IMR-90 (cell line): ENCODE data around the gene PXDC1. TPM values are rescaled to one million over a fixed set of nuclear protein-coding genes. Genes with fewer than 3 reads are reported as not detected.

Experiments used
- ATAC-seq: fragments of 200-7000 bp; cut with Tn5 transposase; 2 replicates; pipeline ENCODE4 v1.9.1; 2020; ENCODE audit warnings: low read depth, mild to moderate bottlenecking, moderate library complexity
- BruUV-seq: library from RNA; stranded (reverse); fragments of 400-500 nt; replicated peaks from 2 replicates; lab custom pipeline; 2021; lab: Mats Ljungman, UMichigan
- CTCF ChIA-PET: fragments of 300-600 bp; formaldehyde crosslinking; extraction: SDS; loops from one replicate; lab custom pipeline; 2021; ENCODE audit warnings: antibody characterized with exemption; lab: Yijun Ruan, JAX
- POLR2A ChIA-PET: fragments of 300-600 bp; sonication (Branson Sonifier 250); formaldehyde crosslinking; loops from one replicate; lab custom pipeline; 2022; ENCODE audit warnings: antibody characterized with exemption; ENCODE audit not compliant: unreplicated experiment; lab: Charles Lee
- DNase-seq: peaks from one replicate; pipeline ENCODE4 v3.0.0; 2013
- H2AFZ ChIP-seq: replicated peaks from 2 replicates; pipeline ENCODE3; 2013; ENCODE audit warnings: low read length, mild to moderate bottlenecking; ENCODE audit not compliant: poor library complexity
- H2AK5ac ChIP-seq: 2 replicates; pipeline ENCODE4 v1.6.1; 2013; ENCODE audit warnings: low read depth, low read length, inconsistent platforms
- H2AK9ac ChIP-seq: replicated peaks from 2 replicates; pipeline ENCODE3; 2013; ENCODE audit warnings: mild to moderate bottlenecking, low read depth, low read length, moderate library complexity; ENCODE audit not compliant: poor library complexity
- H2BK120ac ChIP-seq: 2 replicates; pipeline ENCODE4 v1.6.1; 2013; ENCODE audit warnings: low read depth, low read length, inconsistent platforms
- H2BK15ac ChIP-seq: 3 replicates; pipeline ENCODE4 v1.6.1; 2013; ENCODE audit warnings: low read depth, low read length, inconsistent platforms
- H2BK20ac ChIP-seq: 2 replicates; pipeline ENCODE4 v1.6.1; 2013; ENCODE audit warnings: low read depth, mild to moderate bottlenecking, inconsistent platforms, low read length, moderate library complexity
- H2BK5ac ChIP-seq: 2 replicates; pipeline ENCODE4 v1.6.1; 2013; ENCODE audit warnings: mild to moderate bottlenecking, low read depth, low read length, inconsistent platforms; ENCODE audit not compliant: poor library complexity, severe bottlenecking
- H3K14ac ChIP-seq: replicated peaks from 2 replicates; pipeline ENCODE4 v1.6.1; 2013; ENCODE audit warnings: low read depth, low read length, inconsistent platforms
- H3K18ac ChIP-seq: 2 replicates; pipeline ENCODE4 v1.6.1; 2013; ENCODE audit warnings: low read depth, low read length, control low read depth
- H3K23ac ChIP-seq: 2 replicates; pipeline ENCODE4 v1.6.1; 2013; ENCODE audit warnings: low read depth, low read length, inconsistent platforms
- H3K27ac ChIP-seq: 2 replicates; pipeline ENCODE4 v1.5.1; 2013; ENCODE audit warnings: mild to moderate bottlenecking, control low read depth, low read length; ENCODE audit not compliant: insufficient read depth
- H3K27me3 ChIP-seq: 2 replicates; pipeline ENCODE4 v1.6.1; 2013; ENCODE audit warnings: low read length; ENCODE audit not compliant: control insufficient read depth, insufficient read depth
- H3K36me3 ChIP-seq: 2 replicates; pipeline ENCODE4 v1.6.1; 2013; ENCODE audit warnings: low read length, mixed read lengths; ENCODE audit not compliant: control insufficient read depth, insufficient read depth
- H3K4ac ChIP-seq: 2 replicates; pipeline ENCODE4 v1.6.1; 2013; ENCODE audit warnings: low read depth, low read length, inconsistent platforms
- H3K4me1 ChIP-seq: 2 replicates; pipeline ENCODE4 v1.6.1; 2013; ENCODE audit warnings: low read length, mixed read lengths; ENCODE audit not compliant: control insufficient read depth, insufficient read depth
- H3K4me2 ChIP-seq: 2 replicates; pipeline ENCODE4 v1.6.1; 2013; ENCODE audit warnings: low read depth, mild to moderate bottlenecking, control low read depth, low read length, moderate library complexity
- H3K4me3 ChIP-seq: 2 replicates; pipeline ENCODE4 v1.5.1; 2013; ENCODE audit warnings: low read depth, mild to moderate bottlenecking, control low read depth, low read length, moderate library complexity; ENCODE audit not compliant: insufficient read depth
- H3K56ac ChIP-seq: 2 replicates; pipeline ENCODE4 v1.6.1; 2013; ENCODE audit warnings: low read length, inconsistent platforms; ENCODE audit not compliant: insufficient read depth; ENCODE audit errors: extremely low read depth
- H3K79me1 ChIP-seq, 2 experiments: 2 replicates each; pipeline ENCODE4 v1.6.1; 2013; ENCODE audit warnings: low read length in 2 of 2, inconsistent platforms in 1 of 2, low read depth in 1 of 2
- H3K9ac ChIP-seq: 2 replicates; pipeline ENCODE4 v1.6.1; 2013; ENCODE audit warnings: low read depth, low read length, control low read depth
- H3K9me1 ChIP-seq: 2 replicates; pipeline ENCODE4 v1.6.1; 2013; ENCODE audit warnings: low read length, inconsistent platforms; ENCODE audit not compliant: insufficient read depth
- H3K9me3 ChIP-seq: 2 replicates; pipeline ENCODE4 v1.6.1; 2013; ENCODE audit warnings: low read length; ENCODE audit not compliant: control insufficient read depth, insufficient read depth
- H4K20me1 ChIP-seq: 2 replicates; pipeline ENCODE4 v1.6.1; 2013; ENCODE audit warnings: low read length, inconsistent platforms; ENCODE audit not compliant: insufficient read depth
- H4K5ac ChIP-seq: 2 replicates; pipeline ENCODE4 v1.6.1; 2013; ENCODE audit warnings: mild to moderate bottlenecking, low read depth, low read length, control low read depth
- H4K8ac ChIP-seq, 2 experiments: 2 replicates each; pipeline ENCODE4 v1.6.1; 2013; ENCODE audit warnings: low read depth in 2 of 2, low read length in 2 of 2, control low read depth in 1 of 2, inconsistent platforms in 1 of 2
- H4K91ac ChIP-seq: 2 replicates; pipeline ENCODE4 v1.6.1; 2013; ENCODE audit warnings: low read depth, low read length, inconsistent platforms; ENCODE audit not compliant: insufficient read depth
- BHLHE40 ChIP-seq: fragments of 150-350 bp; IDR thresholded peaks from 2 replicates; pipeline ENCODE4 v1.6.1; 2016; ENCODE audit warnings: mild to moderate bottlenecking, low read depth, low read length
- CEBPB ChIP-seq: IDR thresholded peaks from 2 replicates; pipeline ENCODE4 v1.6.1; 2012; ENCODE audit warnings: low read depth, low read length, improper control_type of control experiment
- CHD1 ChIP-seq: IDR thresholded peaks from 2 replicates; pipeline ENCODE4 v1.6.1; 2012; ENCODE audit warnings: low read depth, low read length, improper control_type of control experiment
- FOS ChIP-seq: fragments of 150-350 bp; IDR thresholded peaks from 2 replicates; pipeline ENCODE4 v1.6.1; 2016; ENCODE audit warnings: low read depth, low read length
- MAFK ChIP-seq: IDR thresholded peaks from 2 replicates; pipeline ENCODE4 v1.6.1; 2012; ENCODE audit warnings: low read depth, low read length, improper control_type of control experiment
- MAZ ChIP-seq: IDR thresholded peaks from 2 replicates; pipeline ENCODE4 v1.6.1; 2012; ENCODE audit warnings: low read depth, mild to moderate bottlenecking, low read length, improper control_type of control experiment, moderate library complexity, borderline replicate concordance
- MXI1 ChIP-seq: IDR thresholded peaks from 2 replicates; pipeline ENCODE4 v1.6.1; 2012; ENCODE audit warnings: low read depth, mild to moderate bottlenecking, low read length, moderate library complexity, borderline replicate concordance
- NFE2L2 ChIP-seq: fragments of 150-350 bp; IDR thresholded peaks from 2 replicates; pipeline ENCODE4 v1.6.1; 2016; ENCODE audit warnings: low read depth, mild to moderate bottlenecking, low read length
- POLR2A ChIP-seq: IDR thresholded peaks from 2 replicates; pipeline ENCODE4 v1.6.1; 2012; ENCODE audit warnings: mild to moderate bottlenecking, low read depth, low read length
- RAD21 ChIP-seq: IDR thresholded peaks from 2 replicates; pipeline ENCODE4 v1.6.1; 2012; ENCODE audit warnings: low read length, improper control_type of control experiment
- RCOR1 ChIP-seq: IDR thresholded peaks from 2 replicates; pipeline ENCODE4 v1.6.1; 2012; ENCODE audit warnings: mild to moderate bottlenecking, low read length, improper control_type of control experiment; ENCODE audit not compliant: insufficient replicate concordance
- RFX5 ChIP-seq: IDR thresholded peaks from 2 replicates; pipeline ENCODE4 v1.8.0; 2012; ENCODE audit warnings: low read depth, mild to moderate bottlenecking, low read length, moderate library complexity
- SMC3 ChIP-seq: fragments of 150-350 bp; IDR thresholded peaks from 2 replicates; pipeline ENCODE4 v1.6.1; 2016; ENCODE audit warnings: low read depth, mild to moderate bottlenecking, antibody characterized with exemption, low read length, moderate library complexity
- WGBS, 2 experiments: methylation state at CpG; one replicate each; pipeline versions ENCODE4 v1.1.5 to v1.1.7; 2013; ENCODE audit warnings: missing lambda C conversion rate in 2 of 2; ENCODE audit not compliant: insufficient read length in 1 of 2; ENCODE audit errors: extremely low coverage in 2 of 2; 5-methylcytosine and 5-hydroxymethylcytosine counted together
- dilution Hi-C: fragments of 300-500 bp; cut with HindIII; formaldehyde crosslinking; loops from one replicate; pipeline ENCODE4 v1.14.3; 2018; ENCODE audit warnings: low sequenced_read_pairs; ENCODE audit not compliant: unreplicated experiment
- in situ Hi-C: fragments of 300-500 bp; cut with MboI; formaldehyde crosslinking; loops from 3 replicates; pipeline ENCODE4 v1.14.3; 2019; ENCODE audit warnings: low sequenced_read_pairs, inconsistent platforms, mixed read lengths
- intact Hi-C: fragments of 100-400 bp; cut with micrococcal nuclease; formaldehyde crosslinking; loops from 2 replicates; pipeline ENCODE4 v1.10.0; 2022
- polyA plus RNA-seq, 3 experiments: library from polyadenylated mRNA; depleted of rRNA; stranded (reverse); fragments of >200 nt; gene quantifications; 2 replicates each; pipeline ENCODE4 v1.2.3, GENCODE V29; 2012; ENCODE audit warnings: low replicate concordance in 1 of 3
- total RNA-seq: library from RNA; depleted of rRNA; stranded (reverse); fragments of >200 nt; gene quantifications from 2 replicates; pipeline ENCODE4 v1.2.3, GENCODE V29; 2012
- TF ChIP-seq, protein P1 (sequence below): fragments of 150-350 bp; IDR thresholded peaks from 2 replicates; pipeline ENCODE4 v1.6.1; 2017; ENCODE audit warnings: mild to moderate bottlenecking, antibody characterized with exemption, low read length, low read depth
- TF ChIP-seq, protein P2 (sequence below): fragments of 150-350 bp; IDR thresholded peaks from 2 replicates; pipeline ENCODE4 v1.6.1; 2016; ENCODE audit warnings: low read depth, mild to moderate bottlenecking, low read length, moderate library complexity, borderline replicate concordance
- TF ChIP-seq, protein P3 (sequence below): conservative IDR thresholded peaks from 2 replicates; pipeline ENCODE4 v1.5.1; 2012; ENCODE audit warnings: mild to moderate bottlenecking, low read depth, low read length, improper control_type of control experiment

PXDC1 gene
- total and polyA plus RNA-seq, 2 of the 4 experiments (the other 2 are of a cell fraction) = 63.3 to 72.2 TPM

DNA sequence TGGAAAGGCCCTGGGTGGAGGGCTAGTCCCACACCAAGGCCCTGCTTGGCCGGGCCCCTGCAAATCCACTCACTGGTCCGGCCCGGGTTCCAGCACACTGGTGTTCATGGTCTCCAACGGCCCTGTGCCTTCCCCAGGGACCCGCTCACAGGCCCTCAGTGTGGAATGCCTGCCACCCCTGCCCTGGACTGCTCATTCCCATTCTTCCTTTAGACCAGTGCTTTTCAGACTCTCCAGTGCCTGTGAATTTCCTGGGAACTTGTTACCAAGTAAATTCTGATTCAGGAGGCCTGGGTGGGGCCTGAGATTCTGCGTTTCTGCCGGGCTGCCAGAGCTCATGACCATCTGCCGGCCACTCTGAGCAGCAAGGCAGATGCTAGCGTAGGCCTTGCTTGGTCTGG, 5.7 kb upstream of the PXDC1 start:
- Histone ChIP-seq H2AK5ac (no peak overlapping the region), H3K36me3 (no peaks in the 10 kb centered on the region), H2BK120ac (peak overlapping the region; percentile 8; the same call in 1 of the 2 replicates), H3K79me1 (peaks cover 8 to 13% of the 10 kb centered on the region in 2 experiments; a peak in 3 of 4 replicates), H4K20me1 (no peaks in the 10 kb centered on the region), H2BK15ac (no peak overlapping the region), H3K27ac (no peak overlapping the region), H2AK9ac (peak overlapping the region; percentile 43), H3K9me3 (no peaks in the 10 kb centered on the region), H2AFZ (no peak overlapping the region), H3K23ac (no peak overlapping the region), H4K91ac (peak overlapping the region; percentile 5; the same call in 1 of the 2 replicates), H2BK20ac (no peak overlapping the region), H2BK5ac (no peak overlapping the region), H3K9ac (no peak overlapping the region), H3K4me1 (peaks cover 8% of the 10 kb centered on the region), H3K18ac (no peak overlapping the region), H3K9me1 (peaks cover 10% of the 10 kb centered on the region), H3K56ac (no peak overlapping the region), H3K27me3 (no peaks in the 10 kb centered on the region), H4K8ac (no peak overlapping the region), H3K14ac (no peak overlapping the region), H3K4me2 (no peak overlapping the region), H4K5ac (no peak overlapping the region), H3K4me3 (no peak overlapping the region), H3K4ac (0 out of 2 replicates have a peak overlapping the region, but pooled peaks have one; percentile 20)
- POLR2A ChIA-PET = no interaction called here
- dilution Hi-C loops (no loop called here), intact Hi-C loops (no loop called here), in situ Hi-C loops (loop anchor here (10.0 kb wide), 1 partner anchor 48 kb away; no protein-coding TSS in a partner anchor)
- ATAC-seq = no peak
- DNase-seq = no peak
- TF ChIP-seq, protein P1, sequence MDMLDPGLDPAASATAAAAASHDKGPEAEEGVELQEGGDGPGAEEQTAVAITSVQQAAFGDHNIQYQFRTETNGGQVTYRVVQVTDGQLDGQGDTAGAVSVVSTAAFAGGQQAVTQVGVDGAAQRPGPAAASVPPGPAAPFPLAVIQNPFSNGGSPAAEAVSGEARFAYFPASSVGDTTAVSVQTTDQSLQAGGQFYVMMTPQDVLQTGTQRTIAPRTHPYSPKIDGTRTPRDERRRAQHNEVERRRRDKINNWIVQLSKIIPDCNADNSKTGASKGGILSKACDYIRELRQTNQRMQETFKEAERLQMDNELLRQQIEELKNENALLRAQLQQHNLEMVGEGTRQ = no peak
- TF ChIP-seq, protein P2, sequence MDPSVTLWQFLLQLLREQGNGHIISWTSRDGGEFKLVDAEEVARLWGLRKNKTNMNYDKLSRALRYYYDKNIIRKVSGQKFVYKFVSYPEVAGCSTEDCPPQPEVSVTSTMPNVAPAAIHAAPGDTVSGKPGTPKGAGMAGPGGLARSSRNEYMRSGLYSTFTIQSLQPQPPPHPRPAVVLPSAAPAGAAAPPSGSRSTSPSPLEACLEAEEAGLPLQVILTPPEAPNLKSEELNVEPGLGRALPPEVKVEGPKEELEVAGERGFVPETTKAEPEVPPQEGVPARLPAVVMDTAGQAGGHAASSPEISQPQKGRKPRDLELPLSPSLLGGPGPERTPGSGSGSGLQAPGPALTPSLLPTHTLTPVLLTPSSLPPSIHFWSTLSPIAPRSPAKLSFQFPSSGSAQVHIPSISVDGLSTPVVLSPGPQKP = no peak
- TF ChIP-seq FOS (no peak), BHLHE40 (no peak), SMC3 (no peak), NFE2L2 (no peak), CEBPB (no peak), CHD1 (no peak), RCOR1 (no peak), RFX5 (no peak), POLR2A (no peak), MXI1 (no peak), RAD21 (no peak), MAZ (no peak), MAFK (no peak)
- TF ChIP-seq, protein P3, sequence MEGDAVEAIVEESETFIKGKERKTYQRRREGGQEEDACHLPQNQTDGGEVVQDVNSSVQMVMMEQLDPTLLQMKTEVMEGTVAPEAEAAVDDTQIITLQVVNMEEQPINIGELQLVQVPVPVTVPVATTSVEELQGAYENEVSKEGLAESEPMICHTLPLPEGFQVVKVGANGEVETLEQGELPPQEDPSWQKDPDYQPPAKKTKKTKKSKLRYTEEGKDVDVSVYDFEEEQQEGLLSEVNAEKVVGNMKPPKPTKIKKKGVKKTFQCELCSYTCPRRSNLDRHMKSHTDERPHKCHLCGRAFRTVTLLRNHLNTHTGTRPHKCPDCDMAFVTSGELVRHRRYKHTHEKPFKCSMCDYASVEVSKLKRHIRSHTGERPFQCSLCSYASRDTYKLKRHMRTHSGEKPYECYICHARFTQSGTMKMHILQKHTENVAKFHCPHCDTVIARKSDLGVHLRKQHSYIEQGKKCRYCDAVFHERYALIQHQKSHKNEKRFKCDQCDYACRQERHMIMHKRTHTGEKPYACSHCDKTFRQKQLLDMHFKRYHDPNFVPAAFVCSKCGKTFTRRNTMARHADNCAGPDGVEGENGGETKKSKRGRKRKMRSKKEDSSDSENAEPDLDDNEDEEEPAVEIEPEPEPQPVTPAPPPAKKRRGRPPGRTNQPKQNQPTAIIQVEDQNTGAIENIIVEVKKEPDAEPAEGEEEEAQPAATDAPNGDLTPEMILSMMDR = no peak
- CTCF ChIA-PET = no interaction called here
- no TSS peak for BruUV-seq
- WGBS, 2 experiments = 86% methylated on average over 7 of the region's 9 CpGs; no CpG with 5 or more reads in 1 of the 2 experiments
